Central memory CD4-positive, alpha-beta T cell (primary cell): ENCODE results near the gene PARS2.
"Not testable (repeated sequence)": the region's sequence is repeated elsewhere in the genome, so short reads cannot be mapped to it uniquely, and the experiment has no call there.

Experiments used
- DNase-seq: peaks from one replicate; pipeline ENCODE4 v3.0.0; 2022

PARS2 gene

DNA sequence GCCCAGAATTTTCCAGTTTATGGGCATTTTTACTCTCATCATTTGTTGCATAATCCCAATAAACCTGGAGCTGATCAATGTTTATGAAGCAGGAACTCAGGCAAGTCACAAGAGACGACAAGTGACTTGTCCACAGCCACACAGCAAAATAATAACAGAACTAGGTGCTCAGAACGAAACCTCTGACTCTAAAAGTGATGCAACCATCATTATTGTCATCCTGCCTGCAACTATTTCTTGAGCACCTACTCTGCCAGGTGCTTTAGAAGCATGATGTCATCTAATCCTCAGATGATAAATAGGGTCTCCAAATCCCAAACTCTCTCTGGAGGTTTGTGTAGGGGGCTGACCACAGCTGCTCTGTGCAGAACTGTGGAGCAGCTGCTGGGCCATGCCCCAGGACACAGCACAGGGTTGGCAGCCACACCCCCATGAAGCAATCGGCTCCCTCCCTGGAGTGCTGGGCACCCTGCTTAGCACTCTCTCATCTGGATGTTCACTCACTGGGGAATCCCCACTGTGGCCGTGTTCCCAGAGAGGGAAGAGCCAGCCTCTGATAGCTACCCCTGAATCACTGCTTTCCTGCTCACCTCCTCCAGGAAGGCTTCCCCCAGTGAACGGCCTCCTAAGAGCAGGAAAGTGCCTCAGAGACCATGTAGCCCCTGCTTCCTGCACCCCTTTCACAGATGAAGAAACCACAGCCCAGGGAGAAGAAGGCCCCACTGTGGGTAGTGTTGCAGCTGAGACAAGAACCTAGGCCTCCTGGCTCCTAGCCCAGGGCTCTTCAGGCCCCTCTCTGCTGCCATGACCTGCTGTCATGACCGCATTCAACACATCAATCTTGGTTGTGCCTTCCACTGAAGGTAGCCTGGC is 34.7 kb upstream of the PARS2 start:
- no peak for DNase-seq

DNA sequence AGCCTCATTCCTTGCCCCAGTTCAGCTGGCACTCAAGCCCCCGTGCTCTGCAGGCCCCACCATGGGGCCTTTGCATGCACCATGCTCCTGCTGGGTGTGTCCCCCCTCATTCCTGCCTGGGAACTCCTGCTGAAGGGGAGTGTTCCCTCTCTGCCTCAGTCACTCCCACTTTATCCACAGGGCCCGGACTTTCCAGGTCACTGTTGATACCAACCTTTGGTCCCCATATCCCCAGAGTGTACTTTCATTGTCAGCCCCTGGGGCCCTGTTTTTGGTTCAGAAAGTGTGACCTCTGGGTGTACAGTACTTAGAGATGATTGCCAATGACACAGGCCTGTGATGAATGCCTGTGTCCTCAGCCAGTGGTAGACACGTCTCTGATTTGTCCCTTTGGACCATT is 33.9 kb upstream of the PARS2 start:
- DNase-seq = no peak

DNA sequence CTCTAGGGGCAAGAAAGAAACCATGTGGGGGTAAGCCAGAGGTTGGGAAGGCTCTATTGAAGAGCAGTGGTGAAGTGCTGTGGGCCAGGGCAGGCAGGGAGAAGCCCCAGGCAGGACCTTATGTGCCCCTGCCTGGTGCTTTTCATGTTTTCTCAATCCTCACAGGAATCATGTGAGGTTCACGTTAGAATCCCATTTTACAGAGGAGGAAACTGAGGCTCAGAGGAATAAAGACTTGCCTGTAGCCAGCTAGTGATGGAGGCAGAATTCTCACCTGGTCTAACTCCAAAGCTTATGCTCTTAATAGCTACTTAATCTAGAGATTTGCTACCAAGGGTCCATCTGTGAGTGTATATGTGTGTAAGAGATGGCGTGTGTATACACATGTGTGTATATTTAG is 32.6 kb upstream of the PARS2 start:
- no peak for DNase-seq

DNA sequence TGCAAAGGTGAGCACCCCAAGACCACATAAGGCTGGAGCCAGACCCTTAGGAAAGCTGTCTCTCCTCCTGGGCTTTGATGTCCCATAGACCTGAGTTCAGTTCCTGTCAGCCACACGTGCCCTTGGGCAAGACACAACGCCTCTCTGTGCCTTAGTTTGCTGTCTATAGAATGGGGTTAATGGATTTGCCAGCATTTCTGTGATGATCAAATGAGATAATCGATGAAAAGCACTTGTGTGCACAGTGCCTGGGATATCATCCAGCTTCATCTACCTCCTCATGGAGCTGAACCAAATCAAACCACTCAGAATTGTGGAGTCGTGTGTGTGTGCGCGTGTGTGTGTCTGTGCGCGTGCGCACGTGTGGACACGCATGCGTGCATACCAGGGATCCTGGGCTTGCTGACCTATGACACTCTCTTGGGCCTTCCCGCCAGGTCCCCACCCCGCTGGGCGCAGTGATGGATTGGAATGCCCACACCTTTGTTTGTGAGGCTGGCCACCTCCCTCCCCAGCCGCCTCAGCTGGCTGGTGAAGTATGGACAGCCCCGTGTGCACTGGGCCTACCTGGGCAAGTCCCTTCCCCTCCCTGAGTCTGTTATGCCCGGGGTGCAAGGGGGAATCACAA is 31.6 kb upstream of the PARS2 start:
- no peak for DNase-seq

DNA sequence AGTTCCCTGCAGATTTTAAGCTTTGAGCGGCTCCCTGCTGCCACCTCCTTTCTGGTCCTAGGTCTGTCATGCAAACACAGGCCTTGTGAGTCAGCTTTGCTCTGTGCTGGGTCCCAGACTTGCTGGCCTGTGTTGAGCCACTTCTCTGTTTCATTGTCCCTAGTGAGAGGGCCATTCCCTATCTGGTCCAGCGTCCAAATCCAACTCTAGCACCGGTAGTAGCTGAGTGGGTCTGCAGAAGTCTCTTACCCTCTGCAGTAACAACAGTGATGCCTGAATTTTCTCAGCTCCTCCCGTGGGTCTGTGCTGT is 31.0 kb upstream of the PARS2 start:
- DNase-seq = no peak

DNA sequence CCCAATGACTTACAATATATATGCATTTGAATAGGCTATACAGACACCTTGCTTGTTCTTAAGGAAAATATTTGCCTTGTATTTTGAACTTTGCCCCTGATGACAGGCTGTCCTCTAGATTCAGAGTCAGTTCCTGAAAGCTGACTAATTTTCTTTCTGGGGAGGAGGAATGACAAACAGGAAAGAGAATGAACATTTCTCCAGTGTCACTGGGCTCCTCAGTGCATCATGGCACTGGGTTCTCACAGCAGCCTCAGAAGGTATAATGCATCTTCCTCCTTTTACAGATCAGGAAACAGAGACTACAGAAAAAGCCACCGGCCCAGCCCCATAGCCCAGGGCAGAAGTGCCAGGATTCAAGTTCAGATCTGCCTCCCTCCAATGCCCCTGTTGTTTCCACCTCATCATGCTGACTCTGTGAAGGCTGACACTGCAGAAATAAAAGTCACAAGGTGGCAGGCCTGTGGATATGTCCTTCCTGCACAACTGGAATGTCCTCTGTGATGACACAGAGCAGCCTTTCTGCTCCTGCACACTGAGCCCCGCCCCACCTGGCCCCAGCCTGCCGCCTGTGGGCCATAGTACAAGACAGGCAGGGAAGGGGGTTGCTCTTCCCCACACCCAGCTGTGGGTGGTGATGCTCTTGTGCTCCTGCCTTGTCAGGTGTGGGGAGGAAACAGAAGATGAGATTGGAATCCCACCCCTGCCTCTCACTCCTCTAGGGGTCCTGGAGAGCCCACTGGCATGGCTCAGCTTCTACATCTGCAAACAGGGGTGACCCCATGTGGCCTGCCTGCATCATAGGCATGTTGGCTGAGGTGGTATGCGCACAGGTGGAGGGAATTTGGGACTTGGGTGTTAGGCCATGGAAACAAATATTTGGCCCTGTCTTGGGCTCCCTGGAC is 30.4 kb upstream of the PARS2 start:
- DNase-seq = no peak

DNA sequence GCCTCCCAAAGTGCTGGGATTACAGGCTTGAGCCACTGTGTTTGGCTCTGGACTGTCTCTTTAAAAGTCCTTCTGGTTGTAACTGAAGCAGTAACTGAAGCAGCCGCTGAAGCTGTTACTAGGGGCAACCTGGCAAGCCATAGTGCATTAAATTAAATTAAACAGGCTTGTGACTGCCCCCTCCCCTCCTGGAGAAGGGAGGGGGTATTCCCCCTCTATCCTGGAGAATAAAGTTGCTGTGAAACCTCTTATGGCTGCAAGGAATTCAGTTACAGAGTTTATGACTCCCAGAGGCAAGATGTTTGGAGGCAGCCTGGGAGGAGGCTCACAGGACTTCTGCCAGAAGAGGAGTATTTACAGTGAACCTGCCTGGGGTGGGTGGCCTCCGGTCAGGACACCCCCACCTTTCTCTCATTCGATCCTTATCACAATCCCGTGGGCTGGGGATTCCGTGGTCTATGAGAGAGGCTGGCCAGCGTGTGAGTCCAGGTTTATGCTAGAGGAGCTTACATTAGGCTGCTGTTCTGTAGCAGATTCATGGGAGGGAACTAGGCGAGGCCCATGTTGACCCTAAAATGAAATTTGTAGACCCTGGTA is 28.5 kb upstream of the PARS2 start:
- DNase-seq = no peak

DNA sequence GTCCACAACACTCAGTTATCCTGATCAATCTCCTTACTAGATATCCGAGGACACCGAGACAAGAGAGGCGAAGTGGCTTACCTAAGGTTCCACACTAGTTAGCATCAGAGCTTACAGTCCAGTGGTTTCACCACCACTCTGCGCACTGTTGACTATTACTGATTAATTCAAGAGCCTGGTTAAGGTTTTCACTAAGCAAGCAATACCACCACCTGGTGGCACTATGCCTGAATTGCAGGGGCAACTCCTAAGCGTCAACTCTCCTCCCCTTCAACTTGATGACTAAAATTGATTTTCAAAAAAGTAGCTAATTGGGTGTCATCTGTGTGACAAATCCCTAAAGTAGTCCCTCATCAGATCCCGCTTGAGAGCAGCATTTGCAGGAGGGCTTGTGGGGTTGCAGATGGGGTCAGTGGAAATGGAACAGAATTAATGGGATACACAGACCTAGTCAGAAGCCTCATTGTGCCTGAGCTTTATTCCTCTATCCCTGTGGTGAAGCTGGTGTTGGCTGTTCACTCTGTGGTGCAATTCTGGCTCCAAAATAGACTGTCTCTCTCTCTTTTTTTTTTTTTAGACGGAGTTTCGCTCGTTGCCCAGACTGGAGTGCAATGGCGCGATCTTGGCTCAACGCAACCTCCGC is 27.7 kb upstream of the PARS2 start:
- no peak for DNase-seq

DNA sequence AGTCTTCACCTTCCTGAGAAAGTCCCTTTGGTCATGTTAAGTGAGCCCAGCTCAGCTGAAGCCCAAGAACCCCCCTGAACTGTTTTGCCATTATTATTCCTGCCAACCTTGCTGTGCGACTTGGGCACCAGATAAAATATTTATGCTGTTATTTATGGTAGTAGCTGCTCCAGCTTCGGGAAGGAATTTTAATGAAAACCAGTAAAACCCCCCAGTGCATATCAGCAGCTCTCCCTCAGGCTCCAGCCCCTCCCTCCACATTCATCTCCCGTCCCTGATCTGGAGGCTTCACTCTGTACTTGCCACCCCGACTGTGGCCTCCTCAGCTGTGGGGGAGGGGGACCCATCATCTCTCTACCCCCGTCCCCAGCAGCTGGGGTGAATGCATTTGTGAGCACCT is 24.1 kb upstream of the PARS2 start:
- no peak for DNase-seq

DNA sequence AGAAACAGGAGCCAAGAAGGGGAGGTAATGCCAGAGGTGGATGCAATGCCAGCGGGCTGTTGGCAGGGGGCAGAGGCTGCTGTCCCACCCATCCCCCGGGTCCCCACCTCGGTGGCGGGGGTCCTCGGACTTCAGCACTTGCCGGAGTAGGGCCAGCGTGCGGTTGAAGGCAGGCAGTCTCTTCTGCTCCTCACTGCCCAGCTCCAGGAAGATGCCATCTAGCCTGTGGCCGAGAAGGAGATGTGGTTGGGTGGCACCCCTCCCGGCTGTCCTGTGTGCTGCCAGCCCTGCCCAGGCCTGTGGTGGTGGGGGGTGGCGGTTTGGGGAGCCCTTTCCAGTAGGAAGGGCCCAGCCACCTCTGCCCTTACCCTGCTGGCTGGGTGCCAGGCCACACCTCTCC is 23.3 kb upstream of the PARS2 start:
- no peak for DNase-seq

DNA sequence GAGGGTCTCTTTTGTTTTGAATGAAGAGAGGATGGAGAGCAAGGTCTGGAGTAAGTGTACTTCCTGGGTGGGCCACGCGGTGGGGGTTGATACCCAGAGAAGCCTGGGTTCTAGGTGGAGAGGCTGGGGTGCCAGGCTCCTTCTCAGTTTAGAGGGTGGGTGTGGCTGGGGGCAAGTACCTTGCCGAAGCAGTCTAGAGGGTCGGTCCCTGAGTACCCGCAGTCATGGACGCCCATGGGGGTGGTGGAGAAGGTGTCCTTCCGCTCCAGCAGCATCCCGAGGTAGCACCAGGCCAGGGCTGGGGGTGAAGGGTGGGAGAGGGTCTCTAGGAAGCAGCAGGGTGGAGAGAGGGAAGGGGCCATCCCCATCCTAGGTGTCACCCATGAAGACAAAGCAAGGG is 22.5 kb upstream of the PARS2 start:
- DNase-seq = no peak

DNA sequence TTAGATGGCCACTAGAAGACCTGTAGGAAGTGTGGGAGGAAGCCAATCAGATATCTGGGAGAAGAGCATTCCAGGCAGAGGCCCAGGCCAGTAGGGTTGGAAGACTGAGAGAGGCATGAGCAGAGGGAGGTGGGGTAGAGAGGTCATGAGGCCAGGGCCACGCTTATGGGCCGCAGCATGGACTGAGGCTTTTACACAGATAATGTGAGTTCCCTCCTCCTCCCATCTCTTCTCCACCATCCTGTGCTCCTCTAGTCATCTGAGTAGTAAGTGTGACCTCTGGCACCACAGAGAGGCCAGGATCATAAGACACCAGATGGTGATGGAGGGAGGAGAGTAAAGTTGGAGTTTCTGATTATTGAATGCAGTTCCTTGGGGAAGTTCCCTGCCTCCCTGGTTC is 19.7 kb upstream of the PARS2 start:
- no peak for DNase-seq

DNA sequence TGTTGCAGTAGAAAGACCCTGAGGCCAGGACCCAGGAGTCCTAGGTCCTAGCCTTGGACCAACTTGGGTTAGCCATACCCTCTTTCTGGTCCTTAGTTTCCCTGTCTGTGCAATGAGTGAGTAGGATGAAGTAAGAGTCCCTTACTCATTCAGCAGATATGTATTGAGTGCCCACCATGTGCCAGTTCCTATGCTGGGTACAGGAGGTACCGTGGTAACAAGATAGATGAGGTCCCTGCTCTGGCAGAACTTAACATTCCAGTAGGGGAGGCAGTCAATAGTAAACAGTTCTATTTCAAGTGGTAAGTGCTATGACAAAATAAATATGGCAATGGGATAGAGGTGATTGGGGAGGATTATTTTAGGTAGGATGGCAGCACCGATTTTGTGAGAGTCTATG is 18.3 kb upstream of the PARS2 start:
- DNase-seq = no peak

DNA sequence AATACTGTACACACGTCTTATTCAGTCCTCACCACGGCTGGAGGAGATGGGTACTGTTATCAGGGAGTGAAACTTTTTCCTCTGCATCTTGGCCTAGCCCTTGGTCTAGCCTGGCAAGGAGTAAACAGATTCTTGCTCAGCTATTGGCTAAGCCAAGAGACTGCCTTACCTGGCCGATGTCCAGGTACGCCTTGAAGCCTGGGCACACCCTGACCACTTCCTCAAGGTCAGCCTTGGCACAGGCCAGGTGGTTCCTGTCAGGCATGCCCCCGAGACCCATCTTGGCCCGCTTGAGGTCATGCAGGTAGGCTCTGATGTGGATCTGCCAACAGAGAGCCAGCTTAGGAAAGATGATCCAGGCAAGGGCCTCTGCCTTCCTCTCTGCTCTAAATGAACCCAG is 17.8 kb upstream of the PARS2 start:
- DNase-seq = no peak

DNA sequence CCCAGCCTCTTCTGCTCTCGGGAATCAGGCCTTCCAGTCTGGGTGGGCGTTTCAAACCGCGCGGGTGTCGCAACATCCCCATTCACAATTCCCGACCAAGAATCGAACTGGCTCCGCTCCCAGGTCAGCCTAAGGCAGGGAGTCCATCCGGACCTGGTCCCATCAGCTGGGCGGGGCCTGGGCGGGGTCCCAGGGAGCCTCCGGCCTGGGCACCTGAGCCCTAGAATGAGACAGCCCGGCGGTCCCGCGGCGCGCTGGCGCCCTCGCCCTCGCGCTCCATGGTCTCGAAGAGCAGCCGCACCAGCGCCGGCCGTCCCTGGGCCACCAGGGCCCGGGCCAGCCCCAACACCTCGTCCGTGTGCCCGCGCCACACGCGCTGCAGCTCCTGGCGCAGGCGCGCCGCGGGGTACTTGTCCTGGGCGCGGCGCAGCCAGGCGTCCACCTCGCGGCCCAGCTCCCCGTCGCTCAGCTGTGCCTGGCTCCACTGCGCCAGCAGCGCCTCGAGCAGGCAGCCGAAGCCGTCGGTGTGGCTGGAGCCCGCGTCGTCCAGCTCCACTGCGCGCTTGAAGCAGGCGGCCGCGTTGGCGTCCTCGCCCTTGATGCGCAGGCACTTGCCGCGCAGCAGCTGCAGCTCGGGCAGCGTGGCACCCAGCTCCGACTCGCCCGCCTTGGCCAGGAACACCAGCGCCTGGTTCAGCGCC is 16.9 kb upstream of the PARS2 start:
- DNase-seq = no peak

DNA sequence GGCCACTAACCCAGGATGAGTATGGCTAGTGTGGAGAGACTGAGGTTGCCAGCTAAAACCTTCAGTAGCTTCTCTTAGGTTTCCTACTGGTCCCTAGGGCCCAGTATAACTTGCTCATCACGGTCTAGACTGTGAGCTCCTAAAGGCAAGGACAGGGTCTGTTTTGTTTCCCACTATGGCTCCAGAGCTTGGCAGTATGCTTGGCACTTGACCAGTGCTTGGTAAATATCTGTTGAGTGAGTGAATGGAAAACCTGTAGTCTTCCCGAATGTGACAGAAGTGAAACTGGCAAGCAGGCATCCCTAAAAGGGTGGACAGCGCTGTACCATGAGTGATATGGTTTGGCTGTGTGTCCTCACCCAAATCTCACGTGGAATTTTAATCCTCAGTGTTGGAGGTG is 13.1 kb upstream of the PARS2 start:
- DNase-seq = no peak

DNA sequence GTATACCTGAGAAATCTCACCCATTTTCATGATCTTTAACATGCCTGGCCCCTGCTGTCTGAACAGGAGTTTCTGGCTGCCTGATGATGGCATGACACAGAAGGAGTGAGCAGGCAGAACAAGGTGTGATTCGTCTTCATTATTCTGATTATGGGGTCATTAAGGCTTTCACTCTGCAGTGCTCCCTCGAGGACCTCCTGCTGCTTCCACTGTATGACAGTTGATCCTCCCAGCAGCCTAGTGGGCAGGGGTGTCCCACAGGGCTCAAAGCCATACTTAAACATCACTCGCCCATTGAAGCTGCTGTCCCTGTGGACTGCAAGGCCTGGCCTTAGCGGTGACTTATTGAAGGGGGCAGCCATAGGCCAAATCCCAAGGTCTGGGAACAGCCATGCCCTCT is 12.7 kb upstream of the PARS2 start:
- no peak for DNase-seq

DNA sequence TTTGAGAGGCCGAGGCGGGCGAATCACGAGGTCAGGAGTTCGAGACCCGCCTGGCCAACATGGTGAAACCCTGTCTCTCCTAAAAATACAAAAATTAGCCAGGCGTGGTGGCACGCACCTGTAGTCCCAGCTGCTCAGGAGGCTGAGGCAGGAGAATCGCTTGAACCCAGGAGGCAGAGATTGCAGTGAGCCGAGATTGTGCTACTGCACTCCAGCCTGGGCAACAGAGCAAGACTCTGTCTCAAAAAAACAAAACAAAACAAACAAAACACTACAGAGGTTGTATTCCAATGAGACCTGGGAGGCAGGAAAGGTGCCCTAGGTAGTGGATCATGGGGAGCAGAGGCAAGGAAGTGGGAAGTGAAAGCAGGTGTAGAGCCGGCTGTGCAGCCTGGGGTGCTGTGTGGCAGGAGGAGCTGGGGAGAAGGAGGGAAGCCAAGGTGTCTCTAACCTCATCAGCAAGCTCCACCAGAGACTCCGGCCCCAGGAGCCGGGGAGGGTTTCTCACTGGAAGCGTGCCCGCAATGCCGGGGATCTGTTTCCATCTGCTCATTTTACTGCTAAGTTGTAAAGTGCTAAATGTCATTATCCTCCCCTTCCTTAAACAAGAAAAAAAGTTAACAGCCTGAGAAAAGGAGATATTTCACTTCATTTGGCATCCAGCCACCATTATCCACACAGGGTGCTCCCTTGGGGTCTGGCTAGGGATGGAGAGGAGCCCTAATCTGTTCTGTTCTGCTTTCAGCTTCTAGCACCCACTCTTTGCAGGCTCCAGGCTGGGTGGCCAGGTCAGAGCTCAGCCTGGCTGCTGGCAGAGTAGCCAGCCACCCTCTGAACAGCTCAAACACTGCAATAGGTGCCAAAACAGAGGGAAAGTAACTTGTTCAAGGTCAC is 11.8 kb upstream of the PARS2 start:
- not testable (repeated sequence) for DNase-seq

DNA sequence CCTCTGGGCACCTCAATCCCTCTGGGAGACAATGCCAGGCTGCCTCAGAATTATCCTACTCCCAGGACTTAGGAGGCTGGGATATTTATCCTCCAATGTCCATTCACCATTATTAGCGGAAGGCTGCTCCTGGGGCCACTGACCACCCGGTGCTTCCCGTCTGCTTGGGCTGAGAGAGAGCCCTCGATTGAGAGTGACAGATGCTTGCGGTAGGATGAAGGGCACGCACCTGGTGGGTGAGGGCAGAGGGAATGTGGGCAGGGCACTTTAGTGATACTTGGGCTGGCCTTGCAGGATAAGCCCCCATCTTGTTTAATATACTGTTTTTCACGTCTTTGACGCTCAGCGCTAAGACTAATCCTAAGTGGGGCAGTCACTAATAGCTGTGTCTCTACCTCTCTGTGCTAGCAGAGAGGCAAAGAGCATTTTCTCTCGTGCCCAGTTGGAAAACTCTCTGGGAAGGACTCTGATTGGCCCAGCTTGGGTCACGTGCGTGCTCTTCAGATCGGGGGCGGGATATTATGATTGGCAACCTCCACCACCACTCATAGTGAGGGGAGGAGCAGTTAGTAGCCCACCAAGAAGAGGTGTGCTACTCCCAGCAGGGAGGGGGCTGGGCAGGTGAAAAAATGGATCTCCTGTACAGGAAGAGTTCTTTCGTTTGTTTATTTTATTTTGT is 10.6 kb upstream of the PARS2 start:
- no peak for DNase-seq

DNA sequence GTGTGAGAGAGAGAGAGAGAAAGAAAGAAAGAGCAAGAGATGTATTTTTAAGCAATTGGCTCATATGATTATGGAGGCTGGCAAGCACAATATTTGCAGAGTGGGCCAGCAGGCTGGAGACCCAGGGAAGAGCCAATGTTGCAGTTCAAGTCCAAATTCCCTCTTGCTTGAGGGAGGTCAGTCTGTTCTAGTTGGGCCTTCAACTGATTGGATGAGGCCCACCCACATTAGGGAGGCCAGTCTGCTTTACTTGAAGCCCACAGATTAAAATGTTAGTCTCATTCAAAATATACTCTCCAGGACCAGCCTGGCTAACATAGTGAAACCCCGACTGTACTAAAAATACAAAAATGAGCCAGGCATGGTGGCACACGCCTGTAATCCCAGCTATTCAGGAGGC is 8.6 kb upstream of the PARS2 start:
- DNase-seq = no peak

DNA sequence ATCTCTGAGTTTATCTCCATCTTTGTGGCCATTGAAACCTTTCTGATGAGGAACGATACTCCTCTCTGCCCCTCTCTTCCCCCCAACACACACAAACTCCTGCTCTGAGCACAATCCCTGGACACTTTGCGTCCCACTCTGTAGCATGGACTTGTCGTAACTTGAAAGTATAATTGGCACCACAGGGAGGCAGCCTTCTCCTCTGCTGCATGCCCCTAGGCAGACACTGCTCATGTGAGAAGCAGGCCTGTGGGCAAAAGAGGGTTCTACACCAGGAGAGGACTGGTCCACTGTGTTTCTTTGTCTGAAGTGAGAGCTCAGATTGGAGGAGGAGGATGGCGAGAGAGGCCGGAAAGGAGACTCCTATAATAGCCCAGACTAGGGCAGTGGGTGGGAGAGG is 3.8 kb upstream of the PARS2 start:
- DNase-seq = no peak
